Measurements from ENCODE around the gene KIAA1217.

- TF ChIP-seq CTCF (IDR thresholded peaks at IDR 0.05) (no peak), POLR2A (IDR thresholded peaks at IDR 0.05) (no peak)
These were observed 122.5 kb downstream of the KIAA1217 start for GRCh38 chr10:24331457-24331856.
